Raji (cell line): Measurements from ENCODE around the gene NEURL1.

Source experiments
- POLR2A ChIP-seq: IDR thresholded peaks from 2 replicates; pipeline ENCODE4 v1.6.1; 2011; ENCODE audit warnings: low read depth, low read length, control low read depth; ENCODE audit not compliant: insufficient read depth

NEURL1 gene

DNA sequence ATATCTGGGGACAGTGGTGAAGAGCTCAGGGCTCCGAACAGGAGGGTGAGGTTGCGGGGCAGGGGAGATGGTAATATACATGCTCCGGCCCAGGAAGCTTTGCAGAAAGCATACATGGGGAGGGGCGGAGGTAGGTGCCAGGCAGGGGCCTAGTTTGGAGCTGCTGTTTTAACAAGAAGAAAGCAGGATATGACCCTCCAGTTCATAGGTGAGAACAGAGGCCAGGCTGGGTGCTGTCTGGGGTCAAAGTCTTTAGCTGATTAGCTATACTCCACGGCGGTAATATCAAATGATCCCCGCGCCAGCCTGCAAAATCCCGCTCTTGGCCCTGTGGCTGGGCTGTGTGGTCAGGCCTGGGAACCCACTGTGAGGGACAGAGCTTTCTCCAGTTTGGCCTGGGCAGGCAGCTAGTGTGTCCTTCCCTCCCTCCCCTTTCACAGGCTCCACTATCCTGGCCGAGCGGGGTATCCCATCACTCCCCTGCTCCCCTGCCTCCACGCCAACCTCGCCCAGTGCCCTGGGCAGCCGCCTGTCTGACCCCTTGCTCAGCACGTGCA lies 95.6 kb downstream of the NEURL1 start:
- no peak for TF ChIP-seq POLR2A

DNA sequence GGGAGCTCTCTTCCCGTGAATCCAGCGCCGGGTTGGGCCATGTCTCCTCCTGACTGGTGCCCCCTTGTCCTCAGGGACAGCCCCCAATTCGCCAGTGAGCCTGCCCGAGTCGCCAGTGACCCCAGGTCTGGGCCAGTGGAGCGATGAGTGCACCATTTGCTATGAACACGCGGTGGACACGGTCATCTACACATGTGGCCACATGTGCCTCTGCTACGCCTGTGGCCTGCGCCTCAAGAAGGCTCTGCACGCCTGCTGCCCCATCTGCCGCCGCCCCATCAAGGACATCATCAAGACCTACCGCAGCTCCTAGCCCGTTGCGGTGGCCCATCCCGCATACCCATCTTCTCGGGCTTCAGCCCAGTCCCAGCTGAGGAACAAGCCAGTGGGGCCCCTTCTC lies 96.6 kb downstream of the NEURL1 start:
- no peak for TF ChIP-seq POLR2A

DNA sequence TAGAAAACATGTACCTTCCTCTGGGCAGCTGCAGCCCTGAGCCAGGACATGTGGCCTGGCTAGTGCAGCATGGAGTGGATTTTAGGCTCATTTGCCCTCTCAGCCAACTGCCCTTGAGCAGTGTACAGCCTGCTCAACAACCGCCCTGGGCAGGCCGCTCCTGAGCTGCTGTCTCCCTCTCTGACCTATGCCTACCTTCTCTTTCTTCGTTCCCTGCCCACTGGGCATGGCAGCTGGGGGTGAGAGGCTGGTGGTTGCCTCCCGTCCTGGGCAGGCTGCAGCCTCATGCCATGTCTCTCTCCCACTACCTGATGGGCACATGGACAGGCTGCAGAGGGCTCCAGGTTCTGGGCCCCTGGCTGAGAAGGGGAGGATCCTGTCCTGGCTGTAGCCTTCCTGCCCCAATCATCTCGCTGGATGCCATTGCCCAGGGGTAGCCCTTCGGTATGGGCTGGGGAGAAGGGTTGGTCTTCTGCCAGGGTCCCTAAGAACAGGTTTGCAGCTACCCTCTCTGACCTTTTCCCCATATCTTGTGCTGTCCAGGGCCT lies 97.3 kb downstream of the NEURL1 start:
- no peak for TF ChIP-seq POLR2A

DNA sequence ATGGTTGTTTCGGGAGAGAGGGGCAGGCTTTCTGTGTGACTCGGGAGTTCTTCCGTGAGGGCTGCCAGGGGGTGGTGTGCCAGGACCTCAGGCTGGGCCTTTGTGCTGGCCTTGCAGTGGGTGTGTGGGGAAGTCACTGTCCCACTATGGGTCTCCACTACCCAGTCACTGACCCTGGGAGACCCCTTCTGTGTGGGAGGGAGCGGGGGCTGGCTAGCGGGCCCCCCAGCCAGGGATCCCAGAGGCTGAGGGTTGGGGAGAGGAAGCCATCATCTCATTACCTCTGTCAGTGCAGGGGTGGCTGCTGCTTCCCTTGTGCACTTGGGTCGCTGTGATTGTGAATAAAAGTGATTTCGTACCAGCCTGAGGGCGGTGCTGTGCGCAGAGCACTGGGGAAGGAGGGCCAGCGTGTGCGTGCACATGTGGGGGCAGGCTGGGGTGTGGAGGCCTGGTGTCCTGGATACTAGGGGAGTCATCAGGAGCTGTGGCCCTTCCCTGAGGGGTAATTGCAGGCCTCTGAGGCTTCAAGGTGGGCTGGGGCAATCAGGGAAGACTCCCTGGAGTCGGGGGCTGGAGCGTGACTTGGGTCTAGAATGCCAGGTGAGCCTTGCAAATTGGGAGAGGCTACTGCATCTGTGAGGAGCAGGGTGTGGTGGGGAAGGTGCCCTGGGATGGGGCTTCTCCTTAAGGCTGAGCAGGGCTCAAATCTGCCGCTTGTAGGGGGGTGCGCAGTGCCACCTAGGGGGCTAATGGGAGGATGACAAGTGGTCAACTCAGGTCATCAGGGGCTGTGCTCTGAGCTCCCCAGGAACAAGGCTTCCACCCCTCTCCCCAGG lies 98.9 kb downstream of the NEURL1 start:
- no peak for TF ChIP-seq POLR2A

DNA sequence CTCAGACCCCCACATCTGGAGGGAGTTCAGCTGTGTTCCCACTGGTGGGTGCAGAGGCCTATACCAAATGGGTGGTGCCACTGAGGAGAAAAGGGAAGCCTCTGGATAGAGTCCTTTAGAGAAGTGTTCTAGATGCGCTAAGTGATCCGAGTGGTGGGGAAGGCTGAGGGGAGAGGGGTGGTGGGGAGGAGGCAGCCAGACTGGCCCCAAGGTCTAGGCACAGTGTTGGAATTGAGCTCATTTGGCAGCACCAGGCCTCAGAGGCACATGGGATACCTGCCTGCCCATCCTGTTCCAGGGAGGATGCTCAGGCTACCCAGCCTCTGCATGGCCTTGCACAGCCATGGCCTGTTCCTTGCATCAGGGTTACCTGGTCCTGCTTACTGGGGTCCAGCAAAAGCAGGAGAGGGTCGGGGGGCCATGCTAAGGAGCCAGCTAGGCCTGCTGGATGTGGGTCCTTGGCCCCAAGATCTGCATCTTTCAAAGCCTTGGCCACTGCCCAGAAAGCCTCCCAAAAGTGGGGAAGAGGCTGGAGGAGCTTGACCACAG lies 99.6 kb downstream of the NEURL1 start:
- no peak for TF ChIP-seq POLR2A

DNA sequence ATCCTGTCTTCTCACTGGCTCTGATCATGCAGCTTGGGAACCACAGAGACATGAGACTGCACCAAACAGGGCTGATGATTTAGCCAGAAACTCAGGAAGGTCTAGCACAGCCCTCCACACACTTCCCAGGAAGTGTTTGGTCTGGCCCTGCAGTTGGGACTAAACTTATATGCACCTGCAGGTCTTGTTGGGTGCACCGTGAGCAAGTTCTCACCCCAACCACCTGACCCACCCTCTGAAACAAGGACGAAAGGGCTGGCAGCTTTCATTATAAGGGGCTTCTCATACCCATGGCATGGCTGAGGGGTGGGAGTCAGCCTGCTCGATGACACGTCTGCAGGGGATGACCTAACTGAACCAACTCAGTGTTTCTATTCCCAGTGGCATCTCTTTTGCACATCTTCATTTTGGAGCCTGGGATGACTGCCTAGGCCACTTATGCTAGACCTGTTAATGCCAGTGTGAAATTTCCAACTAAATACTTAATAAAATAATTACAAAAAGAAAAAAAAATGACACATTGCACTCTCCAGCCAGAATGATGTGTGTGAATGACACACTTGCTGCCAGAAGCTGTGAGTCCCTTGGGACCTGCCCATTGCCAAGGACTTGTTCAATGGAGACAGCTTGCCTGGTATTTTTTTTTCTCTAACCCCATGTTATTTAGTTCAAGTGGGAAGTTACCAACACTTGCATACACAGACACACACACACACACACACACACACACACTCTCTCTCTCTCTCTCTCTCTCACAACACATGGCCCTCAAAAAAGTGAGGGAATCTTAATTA lies 102.6 kb downstream of the NEURL1 start:
- no peak for TF ChIP-seq POLR2A

DNA sequence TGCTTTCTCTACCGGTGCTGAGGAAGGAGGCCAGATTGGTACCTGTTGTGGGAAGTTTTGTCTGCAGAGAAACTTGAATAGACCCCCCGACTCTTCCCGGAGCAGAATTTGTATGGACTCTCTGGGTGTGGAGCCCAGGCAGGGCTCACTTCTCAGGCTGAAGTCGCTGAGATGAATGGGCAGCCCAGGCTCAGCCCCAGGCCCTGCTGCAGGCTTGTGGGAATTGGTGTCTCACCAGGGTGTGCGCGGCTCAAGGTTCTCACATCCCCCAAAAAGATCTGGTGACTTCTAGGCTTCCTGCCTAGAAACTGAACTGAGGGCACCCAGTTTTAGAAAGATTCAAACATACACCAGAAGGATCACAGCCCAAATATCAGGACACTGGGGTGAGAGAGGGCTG lies 103.5 kb downstream of the NEURL1 start:
- no peak for TF ChIP-seq POLR2A

DNA sequence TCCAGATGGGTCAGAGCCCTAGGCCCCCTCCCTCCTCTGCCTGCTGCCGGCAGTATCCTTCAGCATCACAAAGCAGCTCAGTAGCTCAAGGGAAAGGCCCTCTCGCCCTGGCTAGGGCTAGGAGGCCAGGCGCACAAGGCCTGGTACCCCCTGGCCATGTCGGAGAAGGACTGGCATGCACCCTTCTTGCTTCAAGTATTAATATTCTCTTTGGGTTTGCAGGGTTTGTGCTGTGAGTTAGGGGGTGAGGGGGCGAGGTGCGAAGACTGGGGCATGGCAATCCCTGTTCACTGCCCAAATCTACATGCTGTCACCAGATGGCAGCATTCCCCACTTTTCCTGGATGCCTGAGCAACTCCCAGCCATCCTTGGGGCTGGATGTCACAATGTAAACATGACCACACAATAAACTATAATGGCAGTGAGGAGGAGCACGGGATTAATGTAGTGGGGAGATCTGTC lies 105.2 kb downstream of the NEURL1 start:
- TF ChIP-seq POLR2A: no peak

DNA sequence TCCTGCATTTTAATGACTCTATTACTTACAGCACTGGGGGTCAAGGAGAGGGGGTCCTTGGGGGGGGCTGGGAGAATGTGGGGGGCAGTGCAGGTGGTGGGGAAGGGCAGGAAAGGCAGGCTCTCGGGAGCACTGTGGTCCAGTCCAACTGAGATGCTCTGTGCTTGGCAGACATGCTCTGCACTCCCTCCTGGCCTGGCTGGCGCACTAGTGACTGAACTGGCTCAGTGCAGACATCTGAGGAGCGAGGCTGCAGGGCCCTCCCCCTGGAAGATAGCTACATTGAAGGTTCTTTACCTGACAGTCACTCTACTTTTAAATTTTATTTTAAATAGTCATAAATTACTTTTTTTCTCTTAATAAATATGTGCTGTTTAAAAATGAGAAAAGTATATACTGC lies 105.7 kb downstream of the NEURL1 start:
- TF ChIP-seq POLR2A: no peak

DNA sequence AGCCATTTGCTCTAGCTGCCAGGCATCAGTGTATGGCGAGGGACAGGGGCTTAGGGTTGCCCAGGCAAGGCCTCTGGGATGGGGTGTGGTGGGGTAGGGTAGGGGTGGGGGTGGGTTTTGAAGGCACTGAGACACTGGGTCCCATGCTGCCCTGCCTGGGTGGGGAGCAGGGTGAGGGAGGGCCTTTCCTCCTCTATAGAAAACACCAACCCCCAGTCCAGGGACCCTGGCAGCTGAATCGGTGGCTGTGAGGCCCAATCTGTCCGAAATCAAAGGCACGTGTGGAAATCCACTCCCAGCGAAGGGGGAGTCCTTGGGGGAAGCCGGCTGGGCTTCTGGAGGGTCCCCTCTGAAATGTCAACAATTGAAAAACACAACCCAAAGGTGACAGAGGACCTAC lies 106.4 kb downstream of the NEURL1 start:
- no peak for TF ChIP-seq POLR2A

DNA sequence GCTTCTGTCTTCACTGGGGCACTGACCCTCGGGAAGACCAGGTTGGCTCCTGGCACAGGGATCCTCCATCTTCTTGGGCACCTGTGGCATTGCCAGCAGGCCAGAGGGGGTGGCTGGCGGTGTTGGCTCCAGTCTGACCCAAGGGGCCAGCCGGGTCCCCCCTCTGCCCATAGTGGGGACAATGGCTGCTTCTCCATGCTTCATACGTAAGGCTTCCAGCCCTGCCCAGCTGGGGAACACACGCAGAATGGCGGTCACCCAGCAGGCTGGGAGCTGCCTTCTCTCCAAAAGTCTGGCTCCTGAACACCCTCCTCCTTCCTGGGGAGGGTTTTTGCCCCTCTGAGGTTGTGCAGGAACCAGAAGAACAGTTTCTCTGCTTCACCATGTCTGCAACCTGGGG lies 106.8 kb downstream of the NEURL1 start:
- TF ChIP-seq POLR2A: no peak

DNA sequence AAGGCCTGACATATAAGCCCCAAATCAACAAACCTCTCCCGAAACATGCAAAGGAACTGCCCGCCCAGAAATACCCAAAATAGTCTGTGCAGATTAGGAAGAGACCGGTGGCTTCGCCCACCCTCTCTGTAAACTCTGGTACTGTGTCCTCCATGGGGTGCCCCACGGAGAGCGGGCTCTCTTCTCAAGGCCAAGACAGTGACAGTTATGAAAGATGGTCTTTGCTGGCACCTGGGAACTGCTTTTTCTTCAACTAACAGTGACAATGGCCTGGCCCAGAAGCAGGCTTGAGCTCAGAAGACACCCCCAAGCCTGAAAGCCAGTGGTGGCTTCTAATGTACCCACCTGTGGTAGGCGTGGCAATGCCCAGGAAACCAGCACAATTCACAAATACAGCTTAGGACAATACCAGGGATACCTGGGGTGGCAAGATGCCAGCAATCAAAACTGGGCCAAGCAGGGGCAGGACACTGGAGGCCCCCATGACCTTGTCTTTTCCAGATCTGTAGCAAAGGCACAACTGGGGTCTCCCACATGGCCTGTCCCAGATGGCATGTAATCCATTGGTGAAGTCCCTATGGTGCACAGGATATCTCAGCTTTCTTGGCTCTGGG lies 107.6 kb downstream of the NEURL1 start:
- no peak for TF ChIP-seq POLR2A

DNA sequence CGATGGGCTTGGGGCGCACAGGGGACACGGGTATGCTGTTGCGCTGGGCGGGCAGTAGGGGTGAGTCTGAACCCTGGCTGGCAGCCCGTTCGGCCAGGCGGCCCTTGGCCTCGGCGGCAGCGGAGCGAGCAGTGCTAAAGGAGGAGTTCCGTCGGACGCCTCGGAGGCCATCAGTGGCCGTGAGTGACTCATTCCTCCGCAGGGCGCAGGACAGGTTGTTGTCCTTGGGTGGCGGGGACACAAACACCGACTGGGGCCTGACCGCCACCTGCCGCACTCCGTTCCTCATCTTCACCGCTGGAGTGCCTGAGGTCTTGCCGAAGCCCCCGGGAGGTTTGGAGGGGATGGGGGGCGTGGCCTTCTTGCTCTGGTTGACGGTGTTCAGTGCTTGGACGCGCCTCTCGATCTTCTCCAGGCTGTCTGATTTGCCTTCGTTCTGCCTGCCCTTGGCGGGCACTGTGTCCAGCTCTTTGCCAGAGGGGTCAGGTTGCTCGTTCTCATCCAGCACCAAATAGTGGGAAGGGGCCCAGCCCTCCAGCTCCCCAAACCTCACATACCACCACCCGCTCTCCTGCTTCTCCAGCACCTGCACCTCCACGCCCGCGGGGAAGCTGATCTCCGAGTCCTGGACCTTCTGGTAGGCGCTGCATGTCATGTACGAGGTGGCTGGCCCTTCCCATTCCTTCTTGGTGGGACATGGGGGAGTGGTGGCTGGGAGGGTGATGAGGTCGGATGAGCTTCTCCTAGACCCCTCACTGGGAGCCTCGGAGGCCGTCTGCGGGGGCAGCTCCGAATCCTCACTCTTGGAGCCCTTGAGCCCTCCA lies 108.7 kb downstream of the NEURL1 start:
- no peak for TF ChIP-seq POLR2A

DNA sequence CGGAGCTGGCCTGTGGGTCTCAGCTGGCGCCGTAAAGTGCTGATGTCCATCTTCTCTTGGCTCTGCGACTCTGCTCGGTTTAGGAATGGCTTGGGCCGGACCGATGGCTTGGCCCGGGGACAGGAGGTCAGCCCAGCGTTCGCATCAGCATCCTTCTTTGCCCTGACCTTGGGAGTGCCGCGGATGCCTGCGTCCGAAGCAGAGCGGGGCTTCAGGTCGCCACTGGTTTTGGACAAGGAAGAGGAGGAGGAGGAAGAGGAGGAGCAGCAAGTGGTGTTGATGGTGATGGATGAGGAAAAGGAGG lies 109.3 kb downstream of the NEURL1 start:
- no peak for TF ChIP-seq POLR2A
